ENCODE measurements around the gene NUCKS1.

The NUCKS1 gene

GRCh38 chr1:205693421-205693991 lies 56.5 kb downstream of the NUCKS1 start:
- no peak for DNase-seq

- no peak for DNase-seq
Observed at GRCh38 chr1:205692423-205692822, 57.6 kb downstream of the NUCKS1 start.

GRCh38 chr1:205690122-205690756 lies 59.7 kb downstream of the NUCKS1 start:
- no peak for DNase-seq

- DNase-seq: no peak
Observed at GRCh38 chr1:205689479-205689878, 60.5 kb downstream of the NUCKS1 start.

GRCh38 chr1:205688171-205689080 lies 61.6 kb downstream of the NUCKS1 start:
- DNase-seq: no peak

- DNase-seq: no peak
Observed at GRCh38 chr1:205687242-205687641, 62.7 kb downstream of the NUCKS1 start.

- no peak for DNase-seq
Observed at GRCh38 chr1:205681364-205681763, 68.6 kb downstream of the NUCKS1 start.

- DNase-seq: no peak
Observed at GRCh38 chr1:205680073-205680851, 69.7 kb downstream of the NUCKS1 start, which contains the start of gene SLC45A3. TSS of gene SLC45A3 (minus strand) at chr1:205680509. CDS start at chr1:205664656, 15,853 bp downstream.

GRCh38 chr1:205678286-205679111 lies 71.5 kb downstream of the NUCKS1 start:
- no peak for DNase-seq

GRCh38 chr1:205677167-205677566 lies 72.8 kb downstream of the NUCKS1 start:
- no peak for DNase-seq

- DNase-seq: no peak
Observed at GRCh38 chr1:205676597-205676996, 73.4 kb downstream of the NUCKS1 start.

- DNase-seq: no peak
Observed at GRCh38 chr1:205676002-205676401, 74.0 kb downstream of the NUCKS1 start.

- DNase-seq: no peak
Observed at GRCh38 chr1:205675247-205675646, 74.7 kb downstream of the NUCKS1 start.

- DNase-seq: no peak
Observed at GRCh38 chr1:205672970-205673369, 77.0 kb downstream of the NUCKS1 start.

- no peak for DNase-seq
Observed at GRCh38 chr1:205672395-205672889, 77.5 kb downstream of the NUCKS1 start.

GRCh38 chr1:205670611-205671430 lies 79.2 kb downstream of the NUCKS1 start:
- no peak for DNase-seq

- DNase-seq: no peak
Observed at GRCh38 chr1:205670150-205670446, 79.9 kb downstream of the NUCKS1 start.

GRCh38 chr1:205669341-205670149 lies 80.4 kb downstream of the NUCKS1 start:
- no peak for DNase-seq

GRCh38 chr1:205668951-205669340 lies 81.0 kb downstream of the NUCKS1 start:
- no peak for DNase-seq
